H9 (cell line): ENCODE results near the gene NSG1. TPM values are rescaled to one million over a fixed set of nuclear protein-coding genes. Genes with fewer than 3 reads are reported as not detected.

Source experiments
- DNase-seq: peaks from one replicate; pipeline ENCODE4 v3.0.0-alpha.2; 2017
- H2AFZ ChIP-seq: one replicate; pipeline ENCODE4 v1.6.1; 2013; ENCODE audit warnings: mild to moderate bottlenecking, low read length, control low read depth, moderate library complexity
- H2AK5ac ChIP-seq: 2 replicates; pipeline ENCODE4 v1.6.1; 2013; ENCODE audit warnings: low read length, control low read depth, mixed read lengths; ENCODE audit not compliant: insufficient read length
- H2BK120ac ChIP-seq: one replicate; pipeline ENCODE4 v1.6.1; 2013; ENCODE audit warnings: low read depth, mild to moderate bottlenecking, low read length, control low read depth, inconsistent platforms; ENCODE audit not compliant: poor library complexity, severe bottlenecking
- H2BK12ac ChIP-seq: 2 replicates; pipeline ENCODE4 v1.6.1; 2013; ENCODE audit warnings: low read length, control low read depth, mixed read lengths, low read depth; ENCODE audit not compliant: insufficient read length
- H2BK15ac ChIP-seq: 2 replicates; pipeline ENCODE4 v1.6.1; 2013; ENCODE audit warnings: low read depth, low read length, control low read depth
- H2BK20ac ChIP-seq: one replicate; pipeline ENCODE4 v1.6.1; 2013; ENCODE audit warnings: low read depth, mild to moderate bottlenecking, low read length, control low read depth, inconsistent platforms; ENCODE audit not compliant: poor library complexity, severe bottlenecking
- H2BK5ac ChIP-seq: 2 replicates; pipeline ENCODE4 v1.6.1; 2013; ENCODE audit warnings: low read length, control low read depth, mixed read lengths; ENCODE audit not compliant: insufficient read length
- H3K14ac ChIP-seq: 2 replicates; pipeline ENCODE4 v1.6.1; 2013; ENCODE audit warnings: low read length, control low read depth; ENCODE audit not compliant: insufficient read depth
- H3K18ac ChIP-seq: 2 replicates; pipeline ENCODE4 v1.6.1; 2013; ENCODE audit warnings: low read depth, mild to moderate bottlenecking, mixed read lengths, low read length, control low read depth; ENCODE audit not compliant: insufficient read length
- H3K23ac ChIP-seq: 2 replicates; pipeline ENCODE4 v1.6.1; 2013; ENCODE audit warnings: low read length, control low read depth, mixed read lengths, low read depth; ENCODE audit not compliant: insufficient read length
- H3K23me2 ChIP-seq: 2 replicates; pipeline ENCODE4 v1.6.1; 2013; ENCODE audit warnings: low read depth, mild to moderate bottlenecking, mixed read lengths, low read length, control low read depth; ENCODE audit not compliant: insufficient read length, poor library complexity, severe bottlenecking
- H3K27ac ChIP-seq: 2 replicates; pipeline ENCODE4 v1.5.1; 2013; ENCODE audit warnings: low read length, control low read depth, mixed read lengths, low read depth; ENCODE audit not compliant: insufficient read length
- H3K27me3 ChIP-seq: 2 replicates; pipeline ENCODE4 v1.6.1; 2013; ENCODE audit warnings: low read length, control low read depth, inconsistent platforms; ENCODE audit not compliant: insufficient read depth
- H3K4ac ChIP-seq: 2 replicates; pipeline ENCODE4 v1.6.1; 2013; ENCODE audit warnings: low read depth, mild to moderate bottlenecking, control low read depth, inconsistent platforms, low read length, moderate library complexity
- H3K4me1 ChIP-seq: 2 replicates; pipeline ENCODE4 v1.6.1; 2013; ENCODE audit warnings: low read length, control low read depth, inconsistent platforms; ENCODE audit not compliant: insufficient read depth
- H3K4me2 ChIP-seq: 2 replicates; pipeline ENCODE4 v1.6.1; 2013; ENCODE audit warnings: low read length, control low read depth, mixed read lengths; ENCODE audit not compliant: insufficient read length, insufficient read depth
- H3K56ac ChIP-seq: 2 replicates; pipeline ENCODE4 v1.6.1; 2013; ENCODE audit warnings: low read depth, mild to moderate bottlenecking, mixed read lengths, low read length, control low read depth; ENCODE audit not compliant: insufficient read length
- H3K79me1 ChIP-seq: 2 replicates; pipeline ENCODE4 v1.6.1; 2013; ENCODE audit warnings: low read depth, mild to moderate bottlenecking, moderate library complexity, low read length, control low read depth, inconsistent platforms; ENCODE audit not compliant: insufficient read depth, poor library complexity, severe bottlenecking
- H3K79me2 ChIP-seq: 2 replicates; pipeline ENCODE4 v1.6.1; 2013; ENCODE audit warnings: low read length, control low read depth, inconsistent platforms; ENCODE audit not compliant: insufficient read depth
- H3K9ac ChIP-seq: 2 replicates; pipeline ENCODE4 v1.6.1; 2013; ENCODE audit warnings: low read length, control low read depth, mixed read lengths; ENCODE audit not compliant: insufficient read length; ENCODE audit errors: extremely low read depth
- H3K9me3 ChIP-seq: one replicate; pipeline ENCODE4 v1.6.1; 2013; ENCODE audit warnings: low read depth, low read length, inconsistent platforms; ENCODE audit not compliant: control insufficient read depth
- H3T11ph ChIP-seq: one replicate; pipeline ENCODE4 v1.6.1; 2013; ENCODE audit warnings: mild to moderate bottlenecking, low read length, control low read depth, inconsistent platforms
- H4K20me1 ChIP-seq: one replicate; pipeline ENCODE4 v1.6.1; 2013; ENCODE audit not compliant: control insufficient read depth, insufficient read length, insufficient read depth
- H4K5ac ChIP-seq: 2 replicates; pipeline ENCODE4 v1.6.1; 2013; ENCODE audit warnings: low read depth, mild to moderate bottlenecking, mixed read lengths, low read length, control low read depth; ENCODE audit not compliant: insufficient read length
- H4K8ac ChIP-seq: replicated peaks from 2 replicates; pipeline ENCODE4 v1.6.1; 2013; ENCODE audit warnings: low read length, control low read depth, mixed read lengths, low read depth; ENCODE audit not compliant: insufficient read length
- H4K91ac ChIP-seq: 2 replicates; pipeline ENCODE4 v1.6.1; 2013; ENCODE audit warnings: low read depth, mild to moderate bottlenecking, moderate library complexity, mixed read lengths, low read length, control low read depth; ENCODE audit not compliant: insufficient read length
- H3K27ac Mint-ChIP-seq, 3 experiments: 2 replicates in 2 of 3; 3 replicates in 1 of 3; pipeline ENCODE4 v1.8.0; 2020 to 2021; ENCODE audit warnings: mixed read lengths in 3 of 3, mild to moderate bottlenecking in 1 of 3, moderate library complexity in 1 of 3
- H3K27me3 Mint-ChIP-seq: 2 replicates; pipeline ENCODE4 v1.8.0; 2021; ENCODE audit warnings: low read depth, mild to moderate bottlenecking, moderate library complexity, mixed read lengths
- H3K36me3 Mint-ChIP-seq, 3 experiments: 2 replicates in 2 of 3; 3 replicates in 1 of 3; pipeline ENCODE4 v1.8.0; 2020 to 2021; ENCODE audit warnings: low read depth in 3 of 3, mixed read lengths in 3 of 3; ENCODE audit not compliant: insufficient read depth in 1 of 3
- H3K4me1 Mint-ChIP-seq, 2 experiments: 2 replicates each; pipeline ENCODE4 v1.8.0; 2020; ENCODE audit warnings: mixed read lengths in 2 of 2
- H3K4me3 Mint-ChIP-seq, 2 experiments: 2 replicates in 1 of 2; 3 replicates in 1 of 2; pipeline ENCODE4 v1.8.0; 2020 to 2021; ENCODE audit warnings: mild to moderate bottlenecking in 2 of 2, mixed read lengths in 2 of 2, moderate library complexity in 1 of 2
- H3K9me3 Mint-ChIP-seq, 2 experiments: 2 replicates in 1 of 2; 3 replicates in 1 of 2; pipeline ENCODE4 v1.8.0; 2020; ENCODE audit warnings: mild to moderate bottlenecking in 2 of 2, mixed read lengths in 2 of 2, moderate library complexity in 1 of 2
- WGBS: extraction: QIAGEN DNeasy Blood & Tissue Kit; methylation state at CpG from one replicate; pipeline ENCODE4 v1.1.7; 2013; ENCODE audit warnings: missing lambda C conversion rate, low lambda C conversion rate, mixed read lengths; ENCODE audit not compliant: insufficient read length; ENCODE audit errors: extremely low coverage; 5-methylcytosine and 5-hydroxymethylcytosine counted together
- total RNA-seq: library from RNA; stranded (reverse); gene quantifications from 2 replicates; pipeline ENCODE4 v1.2.1, GENCODE V29; 2021
- TF ChIP-seq, protein P1 (sequence below): fragments of 200-600 bp; sonication (generic); conservative IDR thresholded peaks from 3 replicates; pipeline ENCODE4 v1.8.0; 2021; ENCODE audit warnings: antibody characterized with exemption, mild to moderate bottlenecking

Gene NSG1
- total RNA-seq, 1 experiment from 2014 or later, result 9.3 TPM

DNA sequence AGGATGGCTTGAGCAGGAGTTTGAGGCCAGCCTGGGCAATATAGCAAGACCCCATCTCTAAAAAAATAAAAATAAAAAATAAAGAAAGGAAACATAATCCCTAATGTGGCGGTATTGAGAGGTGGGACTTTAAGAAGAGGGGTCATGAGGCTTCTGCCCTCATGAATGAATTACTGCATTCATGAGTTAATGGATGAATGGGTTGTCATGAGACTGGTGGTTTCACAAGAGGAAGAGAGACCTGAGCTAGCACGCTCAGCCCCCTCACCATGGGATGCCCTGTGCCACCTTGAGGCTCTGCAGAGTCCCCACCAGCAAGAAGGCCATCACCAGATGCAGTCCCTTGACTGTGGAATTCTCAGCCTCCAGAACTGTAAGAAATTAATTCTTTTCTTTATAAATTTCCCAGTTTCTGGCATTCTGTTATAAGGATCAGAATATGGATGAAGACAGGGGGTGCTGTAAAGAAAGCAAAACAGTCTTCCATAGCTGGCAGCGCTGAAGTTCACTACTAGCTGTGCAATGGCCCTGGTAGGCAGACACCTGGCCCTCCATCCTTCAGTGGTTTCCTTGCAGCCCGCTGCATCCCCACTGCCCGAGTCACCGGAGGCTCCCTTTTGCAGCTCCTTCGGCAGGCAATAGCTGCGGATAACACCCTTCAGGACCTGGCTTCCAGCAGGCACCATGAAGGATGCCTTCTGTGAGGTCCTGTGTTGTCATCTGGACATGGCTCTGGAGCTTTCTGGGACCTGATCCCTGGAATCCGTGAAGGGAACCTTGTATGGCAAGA is 44.8 kb upstream of the NSG1 start:
- Mint-ChIP-seq H3K27ac (no peak overlapping the region; a peak in 1 of 7 replicates), H3K4me3 (no peak overlapping the region), H3K9me3 (no peaks in the 10 kb centered on the region), H3K36me3 (no peaks in the 10 kb centered on the region), H3K27me3 (peaks cover 33% of the 10 kb centered on the region), H3K4me1 (peaks cover 0 to 2% of the 10 kb centered on the region in 2 experiments; a peak in 2 of 4 replicates)
- H2BK12ac ChIP-seq, result peak overlapping the region; percentile 24
- no peak overlapping the region for H2BK15ac ChIP-seq
- no peak overlapping the region for H3K4me2 ChIP-seq
- H3K9ac ChIP-seq, result no peak overlapping the region
- H2AFZ ChIP-seq, result no peak overlapping the region
- no peak overlapping the region for H2AK5ac ChIP-seq
- no peak overlapping the region for H4K91ac ChIP-seq
- H3K23ac ChIP-seq, result no peak overlapping the region
- no peaks in the 10 kb centered on the region for H3K27me3 ChIP-seq
- WGBS, result no CpG with 5 or more reads among the region's 9 CpGs
- no peaks in the 10 kb centered on the region for H3K79me1 ChIP-seq
- H3T11ph ChIP-seq, result no peak overlapping the region
- H4K5ac ChIP-seq, result no peak overlapping the region
- no peak overlapping the region for H2BK20ac ChIP-seq
- no peak overlapping the region for H3K18ac ChIP-seq
- no peaks in the 10 kb centered on the region for H3K23me2 ChIP-seq
- H3K56ac ChIP-seq, result no peak overlapping the region
- H2BK120ac ChIP-seq, result no peak overlapping the region
- no peaks in the 10 kb centered on the region for H4K20me1 ChIP-seq
- no peak overlapping the region for H2BK5ac ChIP-seq
- no peaks in the 10 kb centered on the region for H3K79me2 ChIP-seq
- TF ChIP-seq, protein P1, sequence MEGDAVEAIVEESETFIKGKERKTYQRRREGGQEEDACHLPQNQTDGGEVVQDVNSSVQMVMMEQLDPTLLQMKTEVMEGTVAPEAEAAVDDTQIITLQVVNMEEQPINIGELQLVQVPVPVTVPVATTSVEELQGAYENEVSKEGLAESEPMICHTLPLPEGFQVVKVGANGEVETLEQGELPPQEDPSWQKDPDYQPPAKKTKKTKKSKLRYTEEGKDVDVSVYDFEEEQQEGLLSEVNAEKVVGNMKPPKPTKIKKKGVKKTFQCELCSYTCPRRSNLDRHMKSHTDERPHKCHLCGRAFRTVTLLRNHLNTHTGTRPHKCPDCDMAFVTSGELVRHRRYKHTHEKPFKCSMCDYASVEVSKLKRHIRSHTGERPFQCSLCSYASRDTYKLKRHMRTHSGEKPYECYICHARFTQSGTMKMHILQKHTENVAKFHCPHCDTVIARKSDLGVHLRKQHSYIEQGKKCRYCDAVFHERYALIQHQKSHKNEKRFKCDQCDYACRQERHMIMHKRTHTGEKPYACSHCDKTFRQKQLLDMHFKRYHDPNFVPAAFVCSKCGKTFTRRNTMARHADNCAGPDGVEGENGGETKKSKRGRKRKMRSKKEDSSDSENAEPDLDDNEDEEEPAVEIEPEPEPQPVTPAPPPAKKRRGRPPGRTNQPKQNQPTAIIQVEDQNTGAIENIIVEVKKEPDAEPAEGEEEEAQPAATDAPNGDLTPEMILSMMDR, result no peak
- no peaks in the 10 kb centered on the region for H3K9me3 ChIP-seq
- H3K27ac ChIP-seq, result no peak overlapping the region
- H3K4me1 ChIP-seq, result no peaks in the 10 kb centered on the region
- no peak for DNase-seq
- no peak overlapping the region for H3K14ac ChIP-seq
- H4K8ac ChIP-seq, result no peak overlapping the region
- H3K4ac ChIP-seq, result no peak overlapping the region
